K562 (cell line): ENCODE measurements around the gene FBXO36. TPM values are rescaled to one million over a fixed set of nuclear protein-coding genes. Genes with fewer than 3 reads are reported as not detected.

ENCODE experiments used
- ATAC-seq: fragments of 200-7000 bp; cut with Tn5 transposase; 3 replicates; pipeline ENCODE4 v1.9.1; 2020; ENCODE audit warnings: moderate library complexity
- BruUV-seq: library from RNA; stranded (reverse); fragments of 400-500 nt; replicated peaks from 2 replicates; lab custom pipeline; 2021; lab: Mats Ljungman, UMichigan
- CTCF ChIA-PET: fragments of 300-600 bp; formaldehyde crosslinking; extraction: SDS; loops from one replicate; lab custom pipeline; 2021; ENCODE audit warnings: low intra/inter-chr PET ratio; lab: Yijun Ruan, JAX
- POLR2A ChIA-PET: fragments of 300-600, 350-650 bp; sonication (Branson Sonifier 250); formaldehyde crosslinking; extraction: SDS; loops from one replicate; lab custom pipeline; 2021; ENCODE audit warnings: antibody characterized with exemption, inconsistent platforms; lab: Yijun Ruan, JAX
- DNase-seq, 4 experiments: peaks; one replicate each; pipeline versions ENCODE4 v3.0.0 to v3.0.0-alpha.2; 2011 to 2018; ENCODE audit warnings: low spot score in 3 of 4, mixed read lengths in 3 of 4; ENCODE audit errors: extremely low read depth in 1 of 4
- FAIRE-seq: peaks from 2 replicates; lab custom pipeline; 2011; peaks lifted over from hg19 to GRCh38; lab: Jason Lieb, UNC
- H2AFZ ChIP-seq: 2 replicates; pipeline ENCODE4 v1.6.0; 2011; ENCODE audit warnings: low read depth, low read length, control low read depth, inconsistent platforms
- H3K27ac ChIP-seq: fragments of 200-600 bp; 3 replicates; pipeline ENCODE4 v1.8.0; 2011; ENCODE audit warnings: low read depth, mild to moderate bottlenecking, control low read depth, inconsistent platforms, low read length, moderate library complexity, mixed read lengths; ENCODE audit errors: extremely low read depth
- H3K27me3 ChIP-seq, 2 experiments: fragments of 300-600 bp in 1 of 2; 2 replicates in 1 of 2; 3 replicates in 1 of 2; pipeline versions ENCODE4 v1.6.0 to v1.8.0; 2011; ENCODE audit warnings: inconsistent platforms in 2 of 2, low read length in 2 of 2, mild to moderate bottlenecking in 1 of 2, mixed read lengths in 1 of 2, moderate library complexity in 1 of 2; ENCODE audit not compliant: control insufficient read depth in 2 of 2, insufficient read depth in 2 of 2
- H3K36me3 ChIP-seq: fragments of 300-600 bp; 3 replicates; pipeline ENCODE4 v1.8.0; 2011; ENCODE audit warnings: mild to moderate bottlenecking, low read length, inconsistent platforms; ENCODE audit not compliant: control insufficient read depth, insufficient read depth
- H3K4me1 ChIP-seq, 2 experiments: fragments of 200-600 bp in 1 of 2; replicated peaks in 1 of 2; 2 replicates in 1 of 2; 3 replicates in 1 of 2; pipeline versions ENCODE4 v1.5.1 to v1.8.0; 2011; ENCODE audit warnings: inconsistent platforms in 2 of 2, low read length in 2 of 2, mild to moderate bottlenecking in 1 of 2, mixed read lengths in 1 of 2, moderate library complexity in 1 of 2; ENCODE audit not compliant: control insufficient read depth in 2 of 2, insufficient read depth in 2 of 2
- H3K4me2 ChIP-seq: 2 replicates; pipeline ENCODE4 v1.6.1; 2011; ENCODE audit warnings: low read length, control low read depth, inconsistent platforms, mixed read lengths; ENCODE audit not compliant: insufficient read depth
- H3K4me3 ChIP-seq: fragments of 200-600 bp; sonication (generic), shearing (Covaris generic); 2 replicates; pipeline ENCODE4 v1.5.1; 2016; ENCODE audit warnings: control low read depth, inconsistent platforms
- H3K79me2 ChIP-seq: fragments of 200-600 bp; 3 replicates; pipeline ENCODE4 v1.8.0; 2011; ENCODE audit warnings: low read length, inconsistent platforms; ENCODE audit not compliant: control insufficient read depth, insufficient read depth
- H3K9ac ChIP-seq, 2 experiments: 2 replicates each; pipeline versions ENCODE4 v1.6.0 to v1.6.1; 2011; ENCODE audit warnings: low read depth in 2 of 2, low read length in 2 of 2, control low read depth in 1 of 2, inconsistent platforms in 1 of 2, mild to moderate bottlenecking in 1 of 2, mixed read lengths in 1 of 2; ENCODE audit not compliant: insufficient read depth in 1 of 2
- H3K9me1 ChIP-seq: one replicate; pipeline ENCODE4 v1.6.0; 2011; ENCODE audit warnings: inconsistent platforms, mild to moderate bottlenecking, low read length, moderate library complexity; ENCODE audit not compliant: control insufficient read depth, insufficient read depth
- H3K9me3 ChIP-seq: replicated peaks from 2 replicates; pipeline ENCODE4 v1.5.1; 2011; ENCODE audit warnings: low read depth, low read length, inconsistent platforms; ENCODE audit not compliant: control insufficient read depth, insufficient read depth
- H4K20me1 ChIP-seq: replicated peaks from 2 replicates; pipeline ENCODE4 v1.6.1; 2011; ENCODE audit warnings: low read length, inconsistent platforms, mixed read lengths; ENCODE audit not compliant: control insufficient read depth, insufficient read depth
- ARID2 ChIP-seq: fragments of 450-650 bp; IDR thresholded peaks from 2 replicates; pipeline ENCODE4 v1.6.1; 2017; ENCODE audit warnings: antibody characterized with exemption, mild to moderate bottlenecking
- BHLHE40 ChIP-seq: IDR thresholded peaks from 2 replicates; pipeline ENCODE4 v1.6.1; 2011; ENCODE audit warnings: low read length, improper control_type of control experiment
- CCAR2 ChIP-seq: fragments of 200-400 bp; formaldehyde crosslinking; IDR thresholded peaks from 2 replicates; pipeline ENCODE4 v1.6.1; 2017; ENCODE audit warnings: mild to moderate bottlenecking, low read depth, low read length
- HNRNPH1 ChIP-seq: fragments of 200-400 bp; formaldehyde crosslinking; optimal IDR thresholded peaks from 2 replicates; pipeline ENCODE3; 2017; ENCODE audit warnings: low read depth, mild to moderate bottlenecking, low read length, moderate library complexity
- LEF1 ChIP-seq: fragments of 450-650 bp; IDR thresholded peaks from 2 replicates; pipeline ENCODE4 v1.6.1; 2016; ENCODE audit warnings: mild to moderate bottlenecking
- PHB ChIP-seq: fragments of 250-450 bp; sonication (Bioruptor Pico); IDR thresholded peaks from 2 replicates; pipeline ENCODE4 v1.5.0; 2021
- PHTF2 ChIP-seq: fragments of 250-450 bp; sonication (Bioruptor Pico); IDR thresholded peaks from 2 replicates; pipeline ENCODE4 v1.5.0; 2021; ENCODE audit warnings: mild to moderate bottlenecking
- SMARCB1 ChIP-seq: IDR thresholded peaks from 2 replicates; pipeline ENCODE4 v1.6.1; 2011; ENCODE audit warnings: improper control_type of control experiment, low read depth; ENCODE audit not compliant: insufficient read length
- ZBTB17 ChIP-seq: fragments of 450-650 bp; formaldehyde crosslinking; IDR thresholded peaks from 2 replicates; pipeline ENCODE4 v1.4.0; 2020; ENCODE audit warnings: mild to moderate bottlenecking
- ZBTB7A ChIP-seq: IDR thresholded peaks from 2 replicates; pipeline ENCODE4 v1.6.1; 2011; ENCODE audit warnings: low read depth, mild to moderate bottlenecking, low read length, moderate library complexity, borderline replicate concordance; ENCODE audit not compliant: control insufficient read depth
- ZNF212 ChIP-seq: fragments of 450-650 bp; formaldehyde crosslinking; IDR thresholded peaks from 2 replicates; pipeline ENCODE4 v1.4.0; 2020; ENCODE audit warnings: mild to moderate bottlenecking
- WGBS: fragments of 100-300 bp; shearing (Covaris generic); methylation state at CpG from one replicate; pipeline ENCODE4 v1.1.6; 2016; ENCODE audit warnings: low coverage, mixed read lengths; ENCODE audit not compliant: insufficient coverage; ENCODE audit errors: missing lambda C conversion rate; 5-methylcytosine and 5-hydroxymethylcytosine counted together
- in situ Hi-C: fragments of 300-500 bp; cut with MboI; formaldehyde crosslinking; loops from 4 replicates; pipeline ENCODE4 v1.15.0; 2018; ENCODE audit warnings: inconsistent platforms, mixed read lengths
- intact Hi-C: fragments of 100-400 bp; cut with micrococcal nuclease; formaldehyde crosslinking; loops from 2 replicates; pipeline ENCODE4 v1.14.2; 2022
- polyA plus RNA-seq, 8 experiments: library from polyadenylated mRNA; depleted of rRNA in 4 of 8; stranded (reverse) in 5 of 8; unstranded in 3 of 8; fragments of >200 nt; fragmentation: Nextera tagmentation in 2 of 8; fragmentation: Illumina TruSeq in 1 of 8; extraction: Ambion mirVana in 2 of 8; extraction: Trizol in 1 of 8; gene quantifications; 2 replicates each; pipeline versions ENCODE4 v1.2.1 to v1.2.3, GENCODE V29; 2011 to 2014; ENCODE audit warnings: inconsistent platforms in 1 of 8, missing spikeins in 1 of 8
- total RNA-seq, 7 experiments: library from RNA; depleted of rRNA in 6 of 7; stranded (reverse); fragments of >200 nt in 6 of 7; fragmentation: Illumina TruSeq in 2 of 7; extraction: Trizol in 2 of 7; gene quantifications; 2 replicates each; pipeline versions ENCODE4 v1.2.1 to v1.2.3, GENCODE V29; 2011 to 2021; ENCODE audit warnings: low replicate concordance in 1 of 7
- TF ChIP-seq, protein P1 (sequence below): fragments of 450-650 bp; IDR thresholded peaks from 2 replicates; pipeline ENCODE4 v1.7.1; 2018; ENCODE audit warnings: mild to moderate bottlenecking, low read depth; ENCODE audit not compliant: partially characterized antibody

FBXO36 gene
- total and polyA plus RNA-seq, 9 of the 15 experiments (the other 6 are each of a cell fraction or from before 2014, with no cell fraction given) = 0.40 to 0.91 (median 0.58) TPM

DNA sequence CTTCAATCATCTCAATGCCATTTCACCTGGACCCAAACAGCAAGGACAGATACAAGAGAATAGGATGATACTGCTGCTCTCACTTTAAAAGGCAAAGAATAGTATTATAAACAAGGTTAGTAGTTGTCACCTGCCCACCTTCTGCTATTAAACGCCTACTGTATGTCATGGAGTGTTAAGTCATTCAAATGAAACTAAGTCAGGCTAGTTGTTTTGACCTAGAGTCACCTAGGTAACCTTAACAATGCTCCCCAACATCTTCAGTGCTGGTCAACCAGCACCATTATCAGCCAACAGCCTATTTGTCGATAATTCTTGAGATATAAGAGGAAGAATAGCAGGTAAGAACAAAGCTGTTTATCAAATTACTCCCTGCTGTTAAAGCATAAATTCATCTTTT is 39.7 kb upstream of the FBXO36 start:
- Histone ChIP-seq H3K9me3 (no peaks in the 10 kb centered on the region), H3K27me3 (no peaks in the 10 kb centered on the region), H3K4me3 (no peak overlapping the region), H3K36me3 (peaks cover 31% of the 10 kb centered on the region), H3K9ac (no peak overlapping the region), H3K4me1 (no peaks in the 10 kb centered on the region), H3K4me2 (no peak overlapping the region), H2AFZ (no peak overlapping the region), H3K79me2 (peaks cover 64% of the 10 kb centered on the region), H3K27ac (no peak overlapping the region), H4K20me1 (no peaks in the 10 kb centered on the region), H3K9me1 (no peaks in the 10 kb centered on the region)
- no peak for FAIRE-seq
- in situ Hi-C loops = no loop called here
- CTCF ChIA-PET = no interaction called here
- no TSS peak for BruUV-seq
- TF ChIP-seq HNRNPH1 (no peak), ARID2 (no peak), PHB (CRISPR knock-in tag) (no peak), PHTF2 (CRISPR knock-in tag) (no peak), SMARCB1 (no peak), CCAR2 (no peak), LEF1 (no peak), ZBTB17 (CRISPR knock-in tag) (no peak), BHLHE40 (no peak), ZBTB7A (no peak), ZNF212 (no peak)
- TF ChIP-seq, protein P1, sequence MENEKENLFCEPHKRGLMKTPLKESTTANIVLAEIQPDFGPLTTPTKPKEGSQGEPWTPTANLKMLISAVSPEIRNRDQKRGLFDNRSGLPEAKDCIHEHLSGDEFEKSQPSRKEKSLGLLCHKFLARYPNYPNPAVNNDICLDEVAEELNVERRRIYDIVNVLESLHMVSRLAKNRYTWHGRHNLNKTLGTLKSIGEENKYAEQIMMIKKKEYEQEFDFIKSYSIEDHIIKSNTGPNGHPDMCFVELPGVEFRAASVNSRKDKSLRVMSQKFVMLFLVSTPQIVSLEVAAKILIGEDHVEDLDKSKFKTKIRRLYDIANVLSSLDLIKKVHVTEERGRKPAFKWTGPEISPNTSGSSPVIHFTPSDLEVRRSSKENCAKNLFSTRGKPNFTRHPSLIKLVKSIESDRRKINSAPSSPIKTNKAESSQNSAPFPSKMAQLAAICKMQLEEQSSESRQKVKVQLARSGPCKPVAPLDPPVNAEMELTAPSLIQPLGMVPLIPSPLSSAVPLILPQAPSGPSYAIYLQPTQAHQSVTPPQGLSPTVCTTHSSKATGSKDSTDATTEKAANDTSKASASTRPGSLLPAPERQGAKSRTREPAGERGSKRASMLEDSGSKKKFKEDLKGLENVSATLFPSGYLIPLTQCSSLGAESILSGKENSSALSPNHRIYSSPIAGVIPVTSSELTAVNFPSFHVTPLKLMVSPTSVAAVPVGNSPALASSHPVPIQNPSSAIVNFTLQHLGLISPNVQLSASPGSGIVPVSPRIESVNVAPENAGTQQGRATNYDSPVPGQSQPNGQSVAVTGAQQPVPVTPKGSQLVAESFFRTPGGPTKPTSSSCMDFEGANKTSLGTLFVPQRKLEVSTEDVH = no peak
- no peak for DNase-seq
- no peak for ATAC-seq
- POLR2A ChIA-PET = no interaction called here
- 92% methylated on average over 2 of the region's 2 CpGs for WGBS
- intact Hi-C loops = no loop called here
